ENCODE results near the gene KIAA1217. TPM values are rescaled to one million over a fixed set of nuclear protein-coding genes. Genes with fewer than 3 reads are reported as not detected.

KIAA1217 gene
- total and polyA plus RNA-seq, 2 experiments from 2014 or later: 5.4 to 8.1 TPM

GRCh38 chr10:24551161-24551560, 342.2 kb downstream of the KIAA1217 start:
- H3K27me3 ChIP-seq (replicated peaks; ENCODE audit: insufficient read depth): no peaks in the 10 kb centered on the region
- H2AFZ ChIP-seq: no peak overlapping the region
- no peaks in the 10 kb centered on the region for H3K79me2 ChIP-seq (ENCODE audit: insufficient read depth)
- H3K27ac ChIP-seq: no peak overlapping the region
- no peak for DNase-seq
- no peaks in the 10 kb centered on the region for H3F3A ChIP-seq (ENCODE audit: insufficient read depth)
- H3K4me2 ChIP-seq (ENCODE audit: unreplicated experiment): no peak overlapping the region
- no peaks in the 10 kb centered on the region for H4K20me1 ChIP-seq (ENCODE audit: insufficient read depth)
- H3K4me3 ChIP-seq: no peak overlapping the region
- in situ Hi-C loops (cut with MboI): no loop called here
- 48 to 65% methylated on average over 2 of the region's 2 CpGs for WGBS, 2 experiments (ENCODE audit: low coverage in 1 of 2, low lambda C conversion rate in 2 of 2, missing lambda C conversion rate in 2 of 2)
- no peaks in the 10 kb centered on the region for H3K36me3 ChIP-seq (ENCODE audit: low read depth)
- no peaks in the 10 kb centered on the region for H3K9me2 ChIP-seq (ENCODE audit: insufficient read depth)
- TF ChIP-seq EZH2 (IDR thresholded peaks at IDR 0.05; ENCODE audit: insufficient read depth, poor library complexity, severe bottlenecking): no peak
- no peak for TF ChIP-seq EZH2phosphoT487 (IDR thresholded peaks at IDR 0.05; ENCODE audit: insufficient read depth, low read depth)
- H3K9me3 ChIP-seq (ENCODE audit: low read depth): no peaks in the 10 kb centered on the region
- no peaks in the 10 kb centered on the region for H3K4me1 ChIP-seq (ENCODE audit: insufficient read depth)
- no peak overlapping the region for H3K9ac ChIP-seq

- WGBS, 2 experiments (ENCODE audit: low coverage in 1 of 2, low lambda C conversion rate in 2 of 2, missing lambda C conversion rate in 2 of 2): 60 to 62% methylated on average over 22 of the region's 22 CpGs
- H3F3A ChIP-seq (ENCODE audit: insufficient read depth): no peaks in the 10 kb centered on the region
- H3K9ac ChIP-seq: no peak overlapping the region
- no peak overlapping the region for H3K4me2 ChIP-seq (ENCODE audit: unreplicated experiment)
- H3K9me3 ChIP-seq (ENCODE audit: low read depth): no peaks in the 10 kb centered on the region
- H3K36me3 ChIP-seq (ENCODE audit: low read depth): no peaks in the 10 kb centered on the region
- no peak overlapping the region for H2AFZ ChIP-seq
- no peaks in the 10 kb centered on the region for H3K27me3 ChIP-seq (replicated peaks; ENCODE audit: insufficient read depth)
- H3K9me2 ChIP-seq (ENCODE audit: insufficient read depth): no peaks in the 10 kb centered on the region
- H3K79me2 ChIP-seq (ENCODE audit: insufficient read depth): no peaks in the 10 kb centered on the region
- TF ChIP-seq EZH2 (IDR thresholded peaks at IDR 0.05; ENCODE audit: insufficient read depth, poor library complexity, severe bottlenecking) (no peak), EZH2phosphoT487 (IDR thresholded peaks at IDR 0.05; ENCODE audit: insufficient read depth, low read depth) (no peak)
- in situ Hi-C loops (cut with MboI): no loop called here
- no peaks in the 10 kb centered on the region for H3K4me1 ChIP-seq (ENCODE audit: insufficient read depth)
- H3K27ac ChIP-seq: no peak overlapping the region
- peak; percentile 14 for DNase-seq
- H4K20me1 ChIP-seq (ENCODE audit: insufficient read depth): no peaks in the 10 kb centered on the region
- H3K4me3 ChIP-seq: no peak overlapping the region
These were observed 343.5 kb downstream of the KIAA1217 start for GRCh38 chr10:24552346-24553016.

GRCh38 chr10:24553051-24553612, 344.2 kb downstream of the KIAA1217 start:
- no peaks in the 10 kb centered on the region for H3K79me2 ChIP-seq (ENCODE audit: insufficient read depth)
- no peak overlapping the region for H3K9ac ChIP-seq
- H3K4me3 ChIP-seq: no peak overlapping the region
- no peaks in the 10 kb centered on the region for H3K9me2 ChIP-seq (ENCODE audit: insufficient read depth)
- H4K20me1 ChIP-seq (ENCODE audit: insufficient read depth): no peaks in the 10 kb centered on the region
- DNase-seq: no peak
- no peak overlapping the region for H3K27ac ChIP-seq
- H3K4me1 ChIP-seq (ENCODE audit: insufficient read depth): no peaks in the 10 kb centered on the region
- H3K36me3 ChIP-seq (ENCODE audit: low read depth): no peaks in the 10 kb centered on the region
- WGBS, 2 experiments (ENCODE audit: low coverage in 1 of 2, low lambda C conversion rate in 2 of 2, missing lambda C conversion rate in 2 of 2): 60 to 69% methylated on average over 10 of the region's 10 CpGs
- H3K4me2 ChIP-seq (ENCODE audit: unreplicated experiment): no peak overlapping the region
- no peak for TF ChIP-seq EZH2 (IDR thresholded peaks at IDR 0.05; ENCODE audit: insufficient read depth, poor library complexity, severe bottlenecking)
- no peak for TF ChIP-seq EZH2phosphoT487 (IDR thresholded peaks at IDR 0.05; ENCODE audit: insufficient read depth, low read depth)
- H3K9me3 ChIP-seq (ENCODE audit: low read depth): no peaks in the 10 kb centered on the region
- H2AFZ ChIP-seq: no peak overlapping the region
- no peaks in the 10 kb centered on the region for H3F3A ChIP-seq (ENCODE audit: insufficient read depth)
- in situ Hi-C loops (cut with MboI): no loop called here
- H3K27me3 ChIP-seq (replicated peaks; ENCODE audit: insufficient read depth): no peaks in the 10 kb centered on the region

GRCh38 chr10:24554036-24554435, 345.1 kb downstream of the KIAA1217 start:
- no peaks in the 10 kb centered on the region for H4K20me1 ChIP-seq (ENCODE audit: insufficient read depth)
- no peaks in the 10 kb centered on the region for H3K79me2 ChIP-seq (ENCODE audit: insufficient read depth)
- no peak overlapping the region for H3K4me3 ChIP-seq
- H2AFZ ChIP-seq: no peak overlapping the region
- H3F3A ChIP-seq (ENCODE audit: insufficient read depth): no peaks in the 10 kb centered on the region
- WGBS, 2 experiments (ENCODE audit: low coverage in 1 of 2, low lambda C conversion rate in 2 of 2, missing lambda C conversion rate in 2 of 2): 56 to 63% methylated on average over 7 of the region's 7 CpGs
- H3K9me2 ChIP-seq (ENCODE audit: insufficient read depth): no peaks in the 10 kb centered on the region
- in situ Hi-C loops (cut with MboI): no loop called here
- DNase-seq: no peak
- TF ChIP-seq EZH2 (IDR thresholded peaks at IDR 0.05; ENCODE audit: insufficient read depth, poor library complexity, severe bottlenecking) (no peak), EZH2phosphoT487 (IDR thresholded peaks at IDR 0.05; ENCODE audit: insufficient read depth, low read depth) (no peak)
- H3K27ac ChIP-seq: no peak overlapping the region
- H3K27me3 ChIP-seq (replicated peaks; ENCODE audit: insufficient read depth): no peaks in the 10 kb centered on the region
- no peak overlapping the region for H3K4me2 ChIP-seq (ENCODE audit: unreplicated experiment)
- no peak overlapping the region for H3K9ac ChIP-seq
- H3K9me3 ChIP-seq (ENCODE audit: low read depth): no peaks in the 10 kb centered on the region
- no peaks in the 10 kb centered on the region for H3K36me3 ChIP-seq (ENCODE audit: low read depth)
- no peaks in the 10 kb centered on the region for H3K4me1 ChIP-seq (ENCODE audit: insufficient read depth)

Measured in GM23248 (cell line).